NT2/D1 (cell line): Measurements from ENCODE around the gene FGF3.

Source experiments
- SUZ12 ChIP-seq: IDR thresholded peaks from 2 replicates; pipeline ENCODE4 v1.6.1; 2011; ENCODE audit not compliant: insufficient read length, insufficient read depth; ENCODE audit errors: extremely low read depth
- ZNF274 ChIP-seq: IDR thresholded peaks from 2 replicates; pipeline ENCODE4 v1.6.1; 2011; ENCODE audit warnings: mild to moderate bottlenecking, low read depth, low read length

DNA sequence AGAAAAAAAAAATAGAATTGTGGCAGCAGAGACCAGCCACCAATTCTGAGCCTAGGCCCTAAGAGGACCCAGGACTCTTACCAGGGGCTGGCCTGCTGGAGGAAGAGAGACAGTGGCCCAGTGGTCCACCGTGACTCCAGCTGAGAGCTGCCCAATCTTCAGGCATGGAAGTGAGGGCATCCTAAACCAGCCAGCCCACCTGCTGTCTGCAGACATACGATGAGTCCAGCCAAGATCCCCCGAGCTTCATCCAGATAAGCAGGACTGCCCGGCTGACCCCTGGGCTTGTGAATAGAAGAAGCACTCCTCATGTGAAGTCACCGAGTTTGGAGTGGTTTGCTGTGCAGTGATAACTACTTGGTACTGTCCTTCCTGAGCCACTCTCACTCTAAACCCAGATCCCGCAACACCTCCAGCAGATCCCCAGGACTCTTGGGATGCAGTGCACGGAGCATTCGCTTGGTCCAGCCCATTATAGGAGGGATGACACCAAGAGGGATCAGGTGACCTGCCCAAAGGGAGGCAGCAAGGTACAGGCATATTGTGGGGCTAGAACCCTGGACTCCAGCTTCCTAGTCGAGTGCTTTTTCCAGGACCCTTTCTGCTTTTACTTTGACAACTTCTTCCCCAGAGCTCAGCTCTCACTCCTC, 41.7 kb upstream of the FGF3 start:
- TF ChIP-seq SUZ12 (no peak), ZNF274 (no peak)
